22Rv1 (cell line): ENCODE measurements around the gene GPI.

Source experiments
- ZFX ChIP-seq: fragments of 450-650 bp; IDR thresholded peaks from 2 replicates; pipeline ENCODE4 v1.6.1; 2017; ENCODE audit warnings: antibody characterized with exemption, borderline replicate concordance
- TF ChIP-seq, protein P1 (sequence below): fragments of 450-650 bp; IDR thresholded peaks from 2 replicates; pipeline ENCODE4 v1.5.1; 2017; ENCODE audit warnings: mild to moderate bottlenecking

DNA sequence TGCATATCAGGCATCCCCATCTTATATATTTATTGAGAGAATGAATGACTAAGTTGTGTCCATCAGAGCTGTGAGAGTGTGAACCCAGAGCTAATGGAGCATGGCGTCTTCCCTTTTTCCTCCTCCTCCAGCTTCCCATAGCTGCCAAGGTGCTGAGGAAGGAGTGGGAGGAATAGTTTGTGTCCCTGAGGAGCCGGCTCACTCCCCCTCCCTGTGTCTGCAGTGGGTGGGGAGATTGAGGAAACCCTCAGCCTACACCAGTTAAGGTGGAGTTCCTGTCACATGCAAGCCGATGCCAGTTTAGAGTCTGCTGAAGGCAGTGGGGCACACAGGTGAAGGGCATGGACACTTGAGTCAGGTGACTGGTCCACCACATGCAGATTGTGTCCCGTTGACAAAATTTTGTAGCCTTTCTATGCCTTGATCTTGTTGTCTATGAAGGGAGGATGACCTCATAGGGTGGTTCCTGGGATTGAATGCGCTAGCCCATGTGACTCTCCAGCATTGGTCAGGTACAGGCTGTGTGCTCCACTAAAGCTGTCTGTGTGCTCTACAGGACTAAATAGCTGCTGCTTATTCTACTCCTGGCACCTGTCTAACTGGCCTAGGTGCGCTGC lies 47.6 kb upstream of the GPI start:
- TF ChIP-seq, protein P1, sequence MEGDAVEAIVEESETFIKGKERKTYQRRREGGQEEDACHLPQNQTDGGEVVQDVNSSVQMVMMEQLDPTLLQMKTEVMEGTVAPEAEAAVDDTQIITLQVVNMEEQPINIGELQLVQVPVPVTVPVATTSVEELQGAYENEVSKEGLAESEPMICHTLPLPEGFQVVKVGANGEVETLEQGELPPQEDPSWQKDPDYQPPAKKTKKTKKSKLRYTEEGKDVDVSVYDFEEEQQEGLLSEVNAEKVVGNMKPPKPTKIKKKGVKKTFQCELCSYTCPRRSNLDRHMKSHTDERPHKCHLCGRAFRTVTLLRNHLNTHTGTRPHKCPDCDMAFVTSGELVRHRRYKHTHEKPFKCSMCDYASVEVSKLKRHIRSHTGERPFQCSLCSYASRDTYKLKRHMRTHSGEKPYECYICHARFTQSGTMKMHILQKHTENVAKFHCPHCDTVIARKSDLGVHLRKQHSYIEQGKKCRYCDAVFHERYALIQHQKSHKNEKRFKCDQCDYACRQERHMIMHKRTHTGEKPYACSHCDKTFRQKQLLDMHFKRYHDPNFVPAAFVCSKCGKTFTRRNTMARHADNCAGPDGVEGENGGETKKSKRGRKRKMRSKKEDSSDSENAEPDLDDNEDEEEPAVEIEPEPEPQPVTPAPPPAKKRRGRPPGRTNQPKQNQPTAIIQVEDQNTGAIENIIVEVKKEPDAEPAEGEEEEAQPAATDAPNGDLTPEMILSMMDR: no peak
- no peak for TF ChIP-seq ZFX
